WTC11 (cell line): ENCODE measurements around the gene POU3F2. TPM values are rescaled to one million over a fixed set of nuclear protein-coding genes. Genes with fewer than 3 reads are reported as not detected.
A peak's percentile ranks its signal among the peaks of the same experiment; 100 is the strongest.

ENCODE experiments used
- ATAC-seq: fragments of 200-7000 bp; cut with Tn5 transposase; 2 replicates; pipeline ENCODE4 v1.10.0; 2021; ENCODE audit warnings: mild to moderate bottlenecking, moderate library complexity
- CTCF ChIA-PET: fragments of 300-600 bp; sonication (Branson Sonifier 250); formaldehyde crosslinking; loops from one replicate; lab custom pipeline; 2021; ENCODE audit warnings: antibody characterized with exemption; lab: Charles Lee
- POLR2A ChIA-PET: fragments of 350-600 bp; sonication (Branson Sonifier 250); formaldehyde crosslinking; loops from one replicate; lab custom pipeline; 2021; ENCODE audit warnings: antibody characterized with exemption; lab: Charles Lee
- DNase-seq: peaks from one replicate; pipeline ENCODE4 v3.0.0; 2021; ENCODE audit warnings: low spot score
- H3K27ac Mint-ChIP-seq: 2 replicates; pipeline ENCODE4 v1.8.0; 2021; ENCODE audit warnings: mixed read lengths
- H3K27me3 Mint-ChIP-seq: 2 replicates; pipeline ENCODE4 v1.8.0; 2021; ENCODE audit warnings: low read depth, mild to moderate bottlenecking, moderate library complexity, mixed read lengths
- H3K36me3 Mint-ChIP-seq: 2 replicates; pipeline ENCODE4 v1.8.0; 2021; ENCODE audit warnings: mixed read lengths
- H3K4me1 Mint-ChIP-seq: 2 replicates; pipeline ENCODE4 v1.8.0; 2022; ENCODE audit warnings: mixed read lengths
- H3K4me3 Mint-ChIP-seq: 2 replicates; pipeline ENCODE4 v1.8.0; 2021; ENCODE audit warnings: mild to moderate bottlenecking, moderate library complexity, mixed read lengths
- H3K9me3 Mint-ChIP-seq: 2 replicates; pipeline ENCODE4 v1.8.0; 2021; ENCODE audit warnings: mixed read lengths
- FOXJ3 ChIP-seq: sonication (generic); formaldehyde crosslinking; IDR thresholded peaks from 2 replicates; pipeline ENCODE4 v1.9.0; 2021; ENCODE audit warnings: missing genetic modification reagents, mild to moderate bottlenecking, borderline replicate concordance
- FOXK1 ChIP-seq: sonication (generic); formaldehyde crosslinking; IDR thresholded peaks from 2 replicates; pipeline ENCODE4 v1.8.0; 2022; ENCODE audit warnings: mild to moderate bottlenecking, moderate library complexity, missing genetic modification reagents
- FOXP1 ChIP-seq: sonication (generic); formaldehyde crosslinking; IDR thresholded peaks from 2 replicates; pipeline ENCODE4 v1.8.0; 2022; ENCODE audit warnings: missing genetic modification reagents, mild to moderate bottlenecking, moderate library complexity, borderline replicate concordance
- GTF2I ChIP-seq: fragments of 250-450 bp; sonication (Bioruptor Pico); conservative IDR thresholded peaks from 2 replicates; pipeline ENCODE4 v1.4.0; 2021; ENCODE audit warnings: mild to moderate bottlenecking
- IRF2 ChIP-seq: sonication (generic); formaldehyde crosslinking; IDR thresholded peaks from 2 replicates; pipeline ENCODE4 v1.8.0; 2022; ENCODE audit warnings: low read depth, missing genetic modification reagents, borderline replicate concordance
- KAT7 ChIP-seq: sonication (generic); formaldehyde crosslinking; IDR thresholded peaks from 2 replicates; pipeline ENCODE4 v1.8.1; 2023; ENCODE audit warnings: missing genetic modification reagents, mild to moderate bottlenecking, borderline replicate concordance
- MYBL2 ChIP-seq: sonication (generic); formaldehyde crosslinking; IDR thresholded peaks from 2 replicates; pipeline ENCODE4 v1.8.1; 2023; ENCODE audit warnings: mild to moderate bottlenecking, moderate library complexity, missing genetic modification reagents
- SMAD3 ChIP-seq: sonication (generic); formaldehyde crosslinking; IDR thresholded peaks from 2 replicates; pipeline ENCODE4 v1.8.0; 2022; ENCODE audit warnings: missing genetic modification reagents, mild to moderate bottlenecking, borderline replicate concordance
- SMAD4 ChIP-seq: sonication (generic); formaldehyde crosslinking; IDR thresholded peaks from 2 replicates; pipeline ENCODE4 v1.8.0; 2022; ENCODE audit warnings: mild to moderate bottlenecking, missing genetic modification reagents
- SP1 ChIP-seq: sonication (generic); formaldehyde crosslinking; conservative IDR thresholded peaks from 2 replicates; pipeline ENCODE4 v1.8.1; 2022; ENCODE audit warnings: missing genetic modification reagents
- TP53 ChIP-seq: sonication (generic); formaldehyde crosslinking; IDR thresholded peaks from 2 replicates; pipeline ENCODE4 v1.8.1; 2023; ENCODE audit warnings: mild to moderate bottlenecking, missing genetic modification reagents
- ZBTB21 ChIP-seq: sonication (generic); formaldehyde crosslinking; IDR thresholded peaks from 2 replicates; pipeline ENCODE4 v1.8.1; 2023; ENCODE audit warnings: mild to moderate bottlenecking, missing genetic modification reagents, borderline replicate concordance
- ZNF423 ChIP-seq: fragments of 250-450 bp; sonication (Bioruptor Pico); IDR thresholded peaks from 2 replicates; pipeline ENCODE4 v2.1.2; 2022; ENCODE audit warnings: mild to moderate bottlenecking, moderate library complexity
- total RNA-seq: library from RNA; stranded (reverse); gene quantifications from 3 replicates; pipeline ENCODE4 v1.2.3, GENCODE V29; 2021
- TF ChIP-seq, protein P1 (sequence below): fragments of 250-450 bp; sonication (Bioruptor Pico); IDR thresholded peaks from 2 replicates; pipeline ENCODE4 v1.9.0; 2021; ENCODE audit warnings: mild to moderate bottlenecking, borderline replicate concordance
- TF ChIP-seq, protein P2 (sequence below): sonication (generic); formaldehyde crosslinking; IDR thresholded peaks from 2 replicates; pipeline ENCODE4 v1.8.1; 2022; ENCODE audit warnings: low read depth, missing genetic modification reagents, borderline replicate concordance
- TF ChIP-seq, protein P3 (sequence below): sonication (generic); formaldehyde crosslinking; IDR thresholded peaks from 2 replicates; pipeline ENCODE4 v1.8.0; 2022; ENCODE audit warnings: mild to moderate bottlenecking, missing genetic modification reagents
- TF ChIP-seq, protein P4 (sequence below): sonication (generic); formaldehyde crosslinking; conservative IDR thresholded peaks from 2 replicates; pipeline ENCODE4 v1.8.1; 2022; ENCODE audit warnings: mild to moderate bottlenecking, missing genetic modification reagents
- TF ChIP-seq, protein P5 (sequence below): sonication (generic); formaldehyde crosslinking; IDR thresholded peaks from 2 replicates; pipeline ENCODE4 v1.8.1; 2022; ENCODE audit warnings: mild to moderate bottlenecking, missing genetic modification reagents, moderate library complexity, borderline replicate concordance
- TF ChIP-seq, protein P6 (sequence below): fragments of 250-450 bp; sonication (Bioruptor Pico); conservative IDR thresholded peaks from 2 replicates; pipeline ENCODE4 v1.9.0; 2021; ENCODE audit warnings: mild to moderate bottlenecking
- TF ChIP-seq, protein P7 (sequence below): sonication (generic); formaldehyde crosslinking; IDR thresholded peaks from 2 replicates; pipeline ENCODE4 v1.8.1; 2022; ENCODE audit warnings: mild to moderate bottlenecking, moderate library complexity, missing genetic modification reagents
- TF ChIP-seq, protein P8 (sequence below): sonication (generic); formaldehyde crosslinking; IDR thresholded peaks from 2 replicates; pipeline ENCODE4 v1.8.1; 2022; ENCODE audit warnings: missing genetic modification reagents, borderline replicate concordance

Gene POU3F2
- total RNA-seq, 1 experiment from 2014 or later: 0.07 TPM

DNA sequence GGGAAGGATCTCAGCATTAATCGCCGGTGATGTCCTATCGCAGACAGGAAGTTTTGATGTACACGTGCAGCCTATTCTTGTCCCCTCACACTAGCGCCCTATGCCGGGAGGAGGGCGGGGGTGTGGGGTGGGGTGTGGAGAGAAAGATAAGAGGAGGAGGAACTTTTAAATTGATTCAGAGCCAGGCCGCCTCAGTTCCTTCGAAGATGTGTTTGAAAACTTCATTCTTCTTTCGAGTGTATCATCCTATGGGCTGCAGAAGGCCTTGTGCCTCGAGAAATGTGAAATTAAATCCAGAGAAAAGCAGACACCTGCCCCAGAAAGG is 2.5 kb upstream of the POU3F2 start (continued):
- TF ChIP-seq, protein P1, sequence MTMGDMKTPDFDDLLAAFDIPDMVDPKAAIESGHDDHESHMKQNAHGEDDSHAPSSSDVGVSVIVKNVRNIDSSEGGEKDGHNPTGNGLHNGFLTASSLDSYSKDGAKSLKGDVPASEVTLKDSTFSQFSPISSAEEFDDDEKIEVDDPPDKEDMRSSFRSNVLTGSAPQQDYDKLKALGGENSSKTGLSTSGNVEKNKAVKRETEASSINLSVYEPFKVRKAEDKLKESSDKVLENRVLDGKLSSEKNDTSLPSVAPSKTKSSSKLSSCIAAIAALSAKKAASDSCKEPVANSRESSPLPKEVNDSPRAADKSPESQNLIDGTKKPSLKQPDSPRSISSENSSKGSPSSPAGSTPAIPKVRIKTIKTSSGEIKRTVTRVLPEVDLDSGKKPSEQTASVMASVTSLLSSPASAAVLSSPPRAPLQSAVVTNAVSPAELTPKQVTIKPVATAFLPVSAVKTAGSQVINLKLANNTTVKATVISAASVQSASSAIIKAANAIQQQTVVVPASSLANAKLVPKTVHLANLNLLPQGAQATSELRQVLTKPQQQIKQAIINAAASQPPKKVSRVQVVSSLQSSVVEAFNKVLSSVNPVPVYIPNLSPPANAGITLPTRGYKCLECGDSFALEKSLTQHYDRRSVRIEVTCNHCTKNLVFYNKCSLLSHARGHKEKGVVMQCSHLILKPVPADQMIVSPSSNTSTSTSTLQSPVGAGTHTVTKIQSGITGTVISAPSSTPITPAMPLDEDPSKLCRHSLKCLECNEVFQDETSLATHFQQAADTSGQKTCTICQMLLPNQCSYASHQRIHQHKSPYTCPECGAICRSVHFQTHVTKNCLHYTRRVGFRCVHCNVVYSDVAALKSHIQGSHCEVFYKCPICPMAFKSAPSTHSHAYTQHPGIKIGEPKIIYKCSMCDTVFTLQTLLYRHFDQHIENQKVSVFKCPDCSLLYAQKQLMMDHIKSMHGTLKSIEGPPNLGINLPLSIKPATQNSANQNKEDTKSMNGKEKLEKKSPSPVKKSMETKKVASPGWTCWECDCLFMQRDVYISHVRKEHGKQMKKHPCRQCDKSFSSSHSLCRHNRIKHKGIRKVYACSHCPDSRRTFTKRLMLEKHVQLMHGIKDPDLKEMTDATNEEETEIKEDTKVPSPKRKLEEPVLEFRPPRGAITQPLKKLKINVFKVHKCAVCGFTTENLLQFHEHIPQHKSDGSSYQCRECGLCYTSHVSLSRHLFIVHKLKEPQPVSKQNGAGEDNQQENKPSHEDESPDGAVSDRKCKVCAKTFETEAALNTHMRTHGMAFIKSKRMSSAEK (CRISPR knock-in tag): no peak

DNA sequence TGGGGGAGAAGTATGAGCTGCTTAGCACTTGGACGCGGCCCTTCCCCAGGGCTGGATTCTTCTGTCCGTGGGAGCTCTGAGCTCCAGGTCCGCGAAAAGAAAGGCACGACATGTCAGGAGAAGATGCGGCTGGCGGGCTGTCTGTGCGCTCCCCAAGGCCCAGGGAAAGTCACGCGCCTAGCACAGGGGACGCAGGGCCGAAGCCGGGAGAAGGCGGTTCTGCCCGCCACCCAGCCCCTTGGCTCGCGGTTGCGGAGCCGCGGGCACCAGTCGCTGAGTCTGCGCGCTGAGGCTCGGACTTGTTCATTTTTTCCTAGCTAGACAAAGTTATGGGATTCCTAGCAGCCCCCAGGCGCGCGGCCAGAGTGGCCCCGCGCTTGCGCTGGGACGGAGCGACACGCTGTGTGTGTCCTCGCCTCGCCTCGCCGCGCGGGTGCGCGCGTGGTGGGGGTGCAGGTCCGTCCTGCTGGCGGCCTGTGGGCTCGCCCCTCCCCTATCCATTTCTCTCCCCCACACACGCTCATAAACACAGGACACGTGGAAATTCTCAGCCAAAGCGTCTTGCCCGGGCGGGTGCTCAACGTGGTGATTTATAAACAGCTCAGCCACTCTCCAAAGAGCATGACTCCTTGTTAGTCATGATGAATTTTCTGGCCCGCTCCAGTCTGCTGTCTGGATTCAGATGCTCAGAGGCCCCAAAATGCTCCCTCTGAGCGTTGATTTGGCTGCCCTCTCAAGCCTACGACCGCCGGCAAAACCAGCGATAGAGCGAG is 1.9 kb upstream of the POU3F2 start:
- peaks cover 60% of the 10 kb centered on the region for H3K4me1 Mint-ChIP-seq
- no peak overlapping the region for H3K27ac Mint-ChIP-seq
- peaks cover 97% of the 10 kb centered on the region for H3K27me3 Mint-ChIP-seq
- ChIA-PET CTCF (interaction anchor here (1.2 to 1.5 kb wide), 4 partner anchors 12 to 334 kb away, joined by 3 to 6 read pairs (median 4); no protein-coding TSS in a partner anchor), POLR2A (no interaction called here)
- TF ChIP-seq ZBTB21 (CRISPR knock-in tag): no peak
- TF ChIP-seq, protein P2, sequence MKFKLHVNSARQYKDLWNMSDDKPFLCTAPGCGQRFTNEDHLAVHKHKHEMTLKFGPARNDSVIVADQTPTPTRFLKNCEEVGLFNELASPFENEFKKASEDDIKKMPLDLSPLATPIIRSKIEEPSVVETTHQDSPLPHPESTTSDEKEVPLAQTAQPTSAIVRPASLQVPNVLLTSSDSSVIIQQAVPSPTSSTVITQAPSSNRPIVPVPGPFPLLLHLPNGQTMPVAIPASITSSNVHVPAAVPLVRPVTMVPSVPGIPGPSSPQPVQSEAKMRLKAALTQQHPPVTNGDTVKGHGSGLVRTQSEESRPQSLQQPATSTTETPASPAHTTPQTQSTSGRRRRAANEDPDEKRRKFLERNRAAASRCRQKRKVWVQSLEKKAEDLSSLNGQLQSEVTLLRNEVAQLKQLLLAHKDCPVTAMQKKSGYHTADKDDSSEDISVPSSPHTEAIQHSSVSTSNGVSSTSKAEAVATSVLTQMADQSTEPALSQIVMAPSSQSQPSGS (CRISPR knock-in tag): no peak
- TF ChIP-seq, protein P3, sequence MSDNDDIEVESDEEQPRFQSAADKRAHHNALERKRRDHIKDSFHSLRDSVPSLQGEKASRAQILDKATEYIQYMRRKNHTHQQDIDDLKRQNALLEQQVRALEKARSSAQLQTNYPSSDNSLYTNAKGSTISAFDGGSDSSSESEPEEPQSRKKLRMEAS (CRISPR knock-in tag): no peak
- no peak; the same call in 1 of the 2 replicates for TF ChIP-seq SP1 (CRISPR knock-in tag)
- no peak for TF ChIP-seq IRF2 (CRISPR knock-in tag)
- TF ChIP-seq FOXP1 (CRISPR knock-in tag): no peak
- TF ChIP-seq, protein P4, sequence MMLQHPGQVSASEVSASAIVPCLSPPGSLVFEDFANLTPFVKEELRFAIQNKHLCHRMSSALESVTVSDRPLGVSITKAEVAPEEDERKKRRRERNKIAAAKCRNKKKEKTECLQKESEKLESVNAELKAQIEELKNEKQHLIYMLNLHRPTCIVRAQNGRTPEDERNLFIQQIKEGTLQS (CRISPR knock-in tag): no peak
- TF ChIP-seq SMAD3 (CRISPR knock-in tag): no peak
- TF ChIP-seq, protein P5, sequence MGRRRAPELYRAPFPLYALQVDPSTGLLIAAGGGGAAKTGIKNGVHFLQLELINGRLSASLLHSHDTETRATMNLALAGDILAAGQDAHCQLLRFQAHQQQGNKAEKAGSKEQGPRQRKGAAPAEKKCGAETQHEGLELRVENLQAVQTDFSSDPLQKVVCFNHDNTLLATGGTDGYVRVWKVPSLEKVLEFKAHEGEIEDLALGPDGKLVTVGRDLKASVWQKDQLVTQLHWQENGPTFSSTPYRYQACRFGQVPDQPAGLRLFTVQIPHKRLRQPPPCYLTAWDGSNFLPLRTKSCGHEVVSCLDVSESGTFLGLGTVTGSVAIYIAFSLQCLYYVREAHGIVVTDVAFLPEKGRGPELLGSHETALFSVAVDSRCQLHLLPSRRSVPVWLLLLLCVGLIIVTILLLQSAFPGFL (CRISPR knock-in tag): no peak
- no peak for TF ChIP-seq MYBL2
- TF ChIP-seq, protein P6, sequence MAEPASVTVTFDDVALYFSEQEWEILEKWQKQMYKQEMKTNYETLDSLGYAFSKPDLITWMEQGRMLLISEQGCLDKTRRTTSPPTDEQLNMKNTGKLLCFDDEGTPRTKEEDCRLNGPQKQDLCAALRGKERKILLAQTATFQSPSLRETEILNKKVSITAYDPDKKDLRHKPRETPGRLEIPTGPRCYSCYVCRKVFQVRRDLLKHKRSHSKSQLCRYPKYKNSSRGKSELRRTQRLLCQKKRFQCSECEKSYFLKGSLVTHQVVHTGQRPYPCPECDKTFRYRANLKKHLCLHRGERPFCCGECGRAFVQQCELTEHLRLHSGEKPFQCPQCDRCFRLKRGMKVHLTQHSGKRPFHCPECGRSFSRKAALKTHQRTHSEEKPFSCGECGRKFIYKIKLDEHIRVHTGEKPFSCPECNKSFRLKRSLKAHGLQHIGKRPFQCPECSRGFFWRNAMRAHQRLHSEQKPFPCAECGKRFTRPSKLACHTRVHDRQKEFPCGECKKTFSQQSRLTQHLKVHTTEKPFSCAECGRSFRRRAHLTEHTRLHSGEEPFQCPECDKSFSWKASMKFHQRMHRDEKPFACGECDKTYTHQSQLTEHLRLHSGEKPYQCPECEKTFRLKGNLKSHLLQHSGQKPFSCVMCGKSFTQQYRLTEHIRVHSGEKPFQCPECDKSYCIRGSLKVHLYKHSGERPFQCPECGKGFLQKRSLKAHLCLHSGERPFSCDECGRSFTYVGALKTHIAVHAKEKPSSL (CRISPR knock-in tag): no peak
- no peak for TF ChIP-seq KAT7 (CRISPR knock-in tag)
- no peak for TF ChIP-seq GTF2I (CRISPR knock-in tag)
- TF ChIP-seq TP53 (CRISPR knock-in tag): no peak
- TF ChIP-seq, protein P7, sequence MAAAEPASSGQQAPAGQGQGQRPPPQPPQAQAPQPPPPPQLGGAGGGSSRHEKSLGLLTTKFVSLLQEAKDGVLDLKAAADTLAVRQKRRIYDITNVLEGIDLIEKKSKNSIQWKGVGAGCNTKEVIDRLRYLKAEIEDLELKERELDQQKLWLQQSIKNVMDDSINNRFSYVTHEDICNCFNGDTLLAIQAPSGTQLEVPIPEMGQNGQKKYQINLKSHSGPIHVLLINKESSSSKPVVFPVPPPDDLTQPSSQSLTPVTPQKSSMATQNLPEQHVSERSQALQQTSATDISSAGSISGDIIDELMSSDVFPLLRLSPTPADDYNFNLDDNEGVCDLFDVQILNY (CRISPR knock-in tag): no peak
- TF ChIP-seq SMAD4: no peak
- TF ChIP-seq, protein P8, sequence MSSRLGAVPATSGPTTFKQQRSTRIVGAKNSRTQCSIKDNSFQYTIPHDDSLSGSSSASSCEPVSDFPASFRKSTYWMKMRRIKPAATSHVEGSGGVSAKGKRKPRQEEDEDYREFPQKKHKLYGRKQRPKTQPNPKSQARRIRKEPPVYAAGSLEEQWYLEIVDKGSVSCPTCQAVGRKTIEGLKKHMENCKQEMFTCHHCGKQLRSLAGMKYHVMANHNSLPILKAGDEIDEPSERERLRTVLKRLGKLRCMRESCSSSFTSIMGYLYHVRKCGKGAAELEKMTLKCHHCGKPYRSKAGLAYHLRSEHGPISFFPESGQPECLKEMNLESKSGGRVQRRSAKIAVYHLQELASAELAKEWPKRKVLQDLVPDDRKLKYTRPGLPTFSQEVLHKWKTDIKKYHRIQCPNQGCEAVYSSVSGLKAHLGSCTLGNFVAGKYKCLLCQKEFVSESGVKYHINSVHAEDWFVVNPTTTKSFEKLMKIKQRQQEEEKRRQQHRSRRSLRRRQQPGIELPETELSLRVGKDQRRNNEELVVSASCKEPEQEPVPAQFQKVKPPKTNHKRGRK (CRISPR knock-in tag): no peak
- TF ChIP-seq FOXJ3 (CRISPR knock-in tag): no peak
- no peak for TF ChIP-seq FOXK1 (CRISPR knock-in tag)
- TF ChIP-seq ZNF423 (CRISPR knock-in tag): no peak
- H3K4me3 Mint-ChIP-seq: peak overlapping the region; percentile 76
- peak; percentile 37 for DNase-seq
- no peaks in the 10 kb centered on the region for H3K36me3 Mint-ChIP-seq
- H3K9me3 Mint-ChIP-seq: no peaks in the 10 kb centered on the region
- ATAC-seq: no peak
